HG02973 (cell line): ENCODE measurements around the gene TIMM50.
A peak's percentile ranks its signal among the peaks of the same experiment; 100 is the strongest.
"Not testable (repeated sequence)": the region's sequence is repeated elsewhere in the genome, so short reads cannot be mapped to it uniquely, and the experiment has no call there.

Source experiments
- ATAC-seq: cut with Tn5 transposase; IDR thresholded peaks from one replicate; pipeline ENCODE4 v1.9.1; 2021; ENCODE audit warnings: moderate library complexity; ENCODE audit not compliant: unreplicated experiment

Gene TIMM50

DNA sequence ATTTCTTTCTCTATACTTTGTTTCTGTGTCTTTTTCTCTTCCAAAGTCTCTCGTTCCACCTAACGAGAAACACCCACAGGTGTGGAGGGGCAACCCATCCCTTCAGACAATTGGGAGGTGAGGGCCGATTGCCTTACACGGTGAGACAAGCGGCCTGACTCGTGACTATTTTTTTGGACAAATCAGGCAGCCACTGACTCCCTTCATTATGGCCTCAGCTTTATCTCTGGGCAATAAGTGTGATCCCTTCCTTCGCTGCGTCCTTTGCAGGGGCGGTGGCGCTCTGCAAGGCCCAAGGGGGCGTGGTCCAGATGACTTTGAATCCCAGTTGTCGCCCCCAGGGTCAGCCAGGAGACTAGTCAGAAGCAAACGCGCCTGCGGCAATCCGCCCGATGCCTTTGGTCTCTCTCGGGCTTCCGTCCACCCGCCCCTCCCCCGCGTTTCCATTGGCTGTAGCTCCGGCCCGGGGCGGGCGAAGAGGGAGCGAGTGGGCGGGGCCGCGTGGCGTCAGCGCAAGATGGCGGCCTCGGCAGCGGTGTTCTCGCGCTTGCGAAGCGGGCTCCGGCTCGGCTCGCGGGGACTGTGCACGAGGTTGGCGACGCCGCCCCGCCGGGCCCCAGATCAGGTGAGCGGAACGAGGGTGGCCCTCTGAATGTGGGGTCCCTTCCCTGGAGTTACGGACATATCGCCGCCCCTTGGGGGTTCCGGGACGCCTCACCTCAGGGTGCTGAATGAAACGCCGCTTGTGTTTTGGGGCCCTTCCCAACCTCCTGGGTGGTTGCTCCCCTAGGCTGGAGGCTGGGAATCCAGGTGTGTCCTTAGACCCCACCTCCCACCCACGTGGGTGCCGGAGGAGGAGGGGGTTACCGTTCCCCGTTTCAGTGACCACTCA is at the start of gene TIMM50:
Gene TIMM50 (plus strand): TSS at position 502 of the 892 bp plus-strand sequence. CDS start 16 bp downstream, at position 518.
- ATAC-seq = peak; percentile 89

DNA sequence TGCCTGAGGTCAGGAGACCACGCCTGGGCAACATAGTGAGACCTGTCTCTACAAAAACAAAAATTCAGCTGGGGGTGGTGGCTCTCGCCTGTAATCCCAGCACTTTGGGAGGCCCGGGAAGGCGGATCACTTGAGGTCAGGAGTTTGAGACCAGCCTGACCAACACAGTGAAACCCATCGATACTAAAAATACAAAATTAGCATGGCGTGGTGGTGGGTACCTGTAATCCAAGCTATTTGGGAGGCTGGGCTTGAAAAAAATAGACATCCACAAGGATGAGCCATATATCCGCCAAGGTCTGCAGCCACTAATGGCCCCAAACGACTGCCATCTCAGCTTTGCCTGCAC is 48.0 kb upstream of the TIMM50 start:
- no peak for ATAC-seq

DNA sequence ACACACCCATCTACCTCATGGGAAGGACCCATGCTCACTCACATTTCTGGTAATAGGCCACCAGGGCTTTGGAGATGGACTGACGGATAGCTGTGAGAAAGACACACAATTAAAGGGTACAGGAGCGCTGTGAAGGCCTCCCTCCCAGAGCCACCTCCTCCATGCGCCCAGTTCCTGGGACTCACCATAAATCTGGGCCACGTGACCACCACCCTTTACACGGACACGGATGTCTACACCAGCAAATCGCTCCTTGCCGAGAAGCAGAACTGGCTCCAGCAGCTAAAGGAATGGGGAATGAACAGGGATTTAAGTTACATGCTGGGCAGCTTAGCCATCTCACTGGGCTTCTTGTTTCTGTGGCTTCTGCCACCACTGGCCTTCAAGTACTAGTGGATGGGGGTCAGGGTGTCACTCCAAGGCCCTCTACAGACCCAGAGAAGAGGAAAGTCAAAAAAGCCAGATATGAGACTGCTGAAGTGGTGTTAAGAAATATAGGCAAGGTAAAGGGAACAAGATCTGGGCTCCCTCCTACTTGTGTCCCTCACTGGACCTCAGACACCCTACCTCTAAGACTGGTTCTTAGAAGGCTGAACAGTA is 47.1 kb upstream of the TIMM50 start:
- ATAC-seq = no peak

DNA sequence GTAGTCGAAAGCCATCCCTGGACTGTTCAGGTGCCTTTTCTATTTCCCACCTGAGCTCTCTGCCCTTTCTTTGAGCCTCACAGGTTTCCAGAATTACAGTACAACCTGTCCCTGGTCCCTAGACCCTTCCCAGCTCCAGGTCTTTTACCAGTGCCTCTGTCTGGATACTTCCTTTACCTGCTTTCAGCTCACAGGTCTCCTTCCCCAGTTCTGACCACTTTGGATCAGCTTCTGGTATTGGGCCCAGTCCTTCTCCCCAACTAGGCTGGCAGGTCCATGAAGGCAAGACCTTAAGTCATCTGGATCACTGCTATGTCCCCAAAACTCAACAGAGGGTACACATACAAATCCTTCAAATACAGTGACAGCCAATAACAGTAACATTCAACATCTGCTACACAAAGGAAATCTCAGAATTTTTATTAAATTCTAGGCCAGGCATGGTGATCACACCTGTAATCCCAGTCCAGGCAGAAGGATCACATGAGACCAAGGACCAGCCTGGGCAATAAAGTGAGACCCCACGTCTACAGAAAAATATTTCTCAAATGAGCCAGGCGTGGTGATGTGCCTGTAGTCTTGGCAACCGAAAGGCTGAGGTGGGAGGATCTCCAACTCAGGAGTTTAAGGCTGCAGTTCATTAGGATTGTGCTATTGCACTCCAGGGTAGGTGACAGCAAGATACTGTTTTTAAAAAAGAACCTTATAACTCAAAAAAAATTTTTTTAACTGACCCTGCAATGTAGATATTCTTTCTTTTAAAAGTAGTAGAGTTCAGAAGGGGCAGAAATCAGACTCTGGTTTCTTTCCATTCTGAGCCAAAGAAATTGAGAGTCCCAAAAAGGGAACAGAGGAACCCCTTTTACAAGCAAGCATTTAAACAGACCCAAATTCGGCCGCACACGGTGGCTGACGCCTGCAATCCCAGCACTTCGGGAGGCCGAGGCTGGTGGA is 46.2 kb upstream of the TIMM50 start:
- no peak for ATAC-seq

DNA sequence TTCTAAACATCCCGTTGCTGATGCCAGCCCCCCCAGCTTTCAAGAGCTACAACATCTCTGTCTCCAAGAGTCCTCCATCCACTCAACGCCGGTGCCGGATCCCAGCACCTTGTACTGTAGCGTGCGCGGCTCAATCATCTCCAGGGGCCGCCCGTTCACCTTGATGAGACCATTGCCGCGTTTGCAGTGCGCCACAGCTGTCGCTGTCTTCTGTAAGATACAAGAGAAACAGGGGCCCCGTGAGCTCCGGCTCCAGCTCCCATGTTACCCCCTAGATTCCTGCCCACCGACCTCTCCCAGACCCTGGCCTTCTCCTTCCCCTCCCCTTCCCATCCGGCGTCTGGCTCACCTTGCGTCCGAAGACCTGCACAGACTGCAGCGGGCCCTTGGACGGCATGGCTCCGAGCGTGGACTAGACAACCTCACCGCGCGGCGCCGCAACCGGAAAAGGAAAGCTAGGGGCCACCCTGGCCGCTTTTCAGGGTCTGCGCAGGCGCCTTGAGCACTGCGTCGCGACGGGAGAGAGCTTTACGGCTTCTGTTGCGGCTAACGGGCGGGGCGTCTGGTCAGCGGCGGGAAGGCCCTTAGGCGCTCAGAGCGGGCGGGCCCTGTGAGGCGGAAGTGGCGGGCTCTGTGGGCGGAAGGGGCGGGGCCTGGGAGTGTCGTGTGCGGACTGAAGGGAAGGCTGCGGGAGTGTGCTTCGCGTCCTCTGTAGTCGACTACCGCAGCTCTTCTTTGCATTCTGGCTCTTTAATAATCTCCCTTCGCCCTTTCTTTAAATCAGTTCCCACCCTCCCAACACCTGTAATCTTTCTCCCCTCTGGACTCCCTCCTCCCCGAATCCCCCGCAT is 44.9 kb upstream of the TIMM50 start, which contains the start of gene RPS16:
Gene RPS16 (minus strand): TSS at position 451 of the 851 bp plus-strand sequence. CDS start 54 bp downstream, at position 397.
- ATAC-seq = peak; percentile 65

DNA sequence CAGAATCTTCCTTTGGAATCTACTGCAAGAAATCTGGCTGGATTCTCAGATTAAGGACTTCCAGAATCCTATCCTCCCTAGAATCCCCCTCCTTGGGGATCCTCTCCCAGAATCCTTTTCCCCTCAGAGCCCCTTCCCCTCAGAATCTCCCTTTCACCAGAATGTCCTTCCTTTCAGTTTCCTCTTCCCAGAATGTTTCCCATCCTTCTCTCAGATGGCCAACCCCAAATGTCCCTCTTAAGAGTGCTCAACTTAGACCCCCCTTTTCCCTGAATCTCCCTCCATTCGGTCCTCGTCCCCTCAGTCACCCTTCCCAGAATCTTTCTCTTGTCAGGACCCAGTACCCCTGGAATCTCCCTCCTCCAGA is 44.3 kb upstream of the TIMM50 start:
- no peak for ATAC-seq

DNA sequence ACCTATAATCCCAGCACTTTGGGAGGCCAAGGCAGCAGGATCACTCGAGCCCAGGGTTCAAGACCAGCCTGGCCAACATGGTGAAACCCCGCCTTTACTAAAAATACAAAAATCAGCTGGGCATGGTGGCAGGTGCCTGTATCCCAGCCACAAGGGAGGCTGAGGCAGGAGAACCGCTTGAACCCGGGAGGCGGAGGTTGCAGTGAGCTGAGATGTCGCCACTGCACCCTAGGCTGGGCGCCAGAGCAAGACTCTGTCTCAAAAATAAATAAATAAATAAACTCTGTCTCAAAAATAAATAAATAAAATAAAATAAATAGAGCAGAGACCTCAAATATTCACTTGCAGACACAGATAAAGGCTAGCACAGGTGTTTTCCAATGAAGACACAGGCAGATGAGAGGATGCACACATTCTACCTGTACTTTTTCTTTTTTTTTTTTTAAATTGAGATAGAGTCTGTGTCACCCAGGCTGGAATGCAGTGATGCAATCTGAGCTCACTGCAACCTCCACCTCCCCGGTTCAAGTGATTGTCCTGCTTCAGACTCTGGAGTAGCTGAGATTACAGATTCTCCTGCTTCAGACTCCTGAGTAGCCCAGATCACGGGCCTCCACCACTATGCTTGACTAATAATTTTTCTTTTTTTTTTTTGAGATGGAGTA is 42.2 kb upstream of the TIMM50 start:
- no peak for ATAC-seq

DNA sequence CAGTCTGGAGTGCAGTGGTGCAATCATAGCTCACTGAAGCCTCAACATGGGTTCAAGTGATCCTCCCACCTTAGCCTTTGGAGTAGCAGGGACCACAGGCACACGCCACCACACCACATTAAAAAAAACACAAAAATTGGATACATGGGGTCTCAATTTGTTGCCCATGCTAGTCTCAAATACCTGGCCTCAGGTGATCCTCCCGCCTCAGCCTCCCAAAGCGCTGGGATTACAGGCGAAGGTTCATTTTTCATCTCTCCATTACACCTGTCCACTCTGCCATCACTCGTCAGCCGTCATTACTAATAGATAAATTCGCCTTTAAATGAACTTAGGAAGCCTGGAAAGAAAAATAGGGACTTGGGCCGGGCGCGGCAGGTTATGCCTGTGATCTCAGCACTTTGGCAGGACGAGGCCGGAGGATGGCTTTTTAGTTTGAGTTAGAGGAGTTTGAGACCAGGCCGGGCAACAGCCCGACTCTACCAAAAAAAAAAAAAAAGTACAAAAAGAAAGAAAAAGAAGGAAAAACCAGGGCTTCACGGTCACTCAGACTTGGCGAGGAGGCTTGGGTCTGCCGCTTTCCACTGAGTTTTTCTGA is 35.9 kb upstream of the TIMM50 start:
- ATAC-seq = no peak

DNA sequence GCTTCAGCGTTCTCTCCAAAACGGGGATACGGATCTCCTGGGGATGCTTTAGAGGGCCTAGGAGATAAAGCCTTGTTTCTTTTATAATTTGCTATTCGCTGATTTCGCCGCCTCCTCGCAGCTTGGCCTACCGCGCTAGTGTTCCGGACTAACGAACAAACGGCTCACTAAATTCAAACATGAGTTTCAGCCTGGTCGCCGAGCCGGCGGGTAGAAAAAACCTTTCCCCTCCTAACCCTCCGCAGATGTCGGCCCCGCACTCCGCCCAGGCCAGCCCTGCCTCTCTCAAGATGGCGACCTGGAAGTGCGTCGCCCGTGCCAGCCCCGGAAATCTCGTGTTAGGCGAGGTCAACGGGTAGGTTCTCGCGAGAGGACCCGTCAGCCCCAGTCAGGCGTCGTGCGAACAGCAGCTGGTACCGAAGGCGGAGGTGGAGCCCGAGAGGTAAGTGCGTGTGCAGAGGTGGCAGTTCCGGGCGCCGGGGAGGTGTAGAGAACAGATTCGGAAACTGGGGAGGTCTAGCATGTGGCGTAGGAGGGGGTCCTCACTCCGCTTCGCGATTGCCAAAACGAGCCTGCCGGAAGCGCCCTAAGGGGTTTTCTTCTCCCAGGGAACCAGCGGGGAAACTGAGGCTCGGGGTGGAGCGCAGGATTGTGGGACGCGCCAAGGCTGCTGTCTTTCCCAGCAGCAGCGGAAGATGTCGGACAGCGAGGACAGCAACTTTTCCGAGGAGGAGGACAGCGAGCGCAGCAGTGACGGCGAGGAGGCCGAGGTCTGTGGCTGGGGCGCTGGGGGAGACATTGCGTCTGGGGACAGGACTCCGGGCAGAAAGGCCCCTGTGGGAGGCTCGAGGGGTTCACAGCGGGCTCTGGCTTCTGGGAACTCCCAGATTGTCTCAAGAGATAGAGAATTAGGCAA is 35.2 kb upstream of the TIMM50 start, which contains the start of gene SUPT5H:
Gene SUPT5H (plus strand): TSS at position 387 of the 916 bp plus-strand sequence. CDS start 309 bp downstream, at position 696.
- ATAC-seq = peak; percentile 76

DNA sequence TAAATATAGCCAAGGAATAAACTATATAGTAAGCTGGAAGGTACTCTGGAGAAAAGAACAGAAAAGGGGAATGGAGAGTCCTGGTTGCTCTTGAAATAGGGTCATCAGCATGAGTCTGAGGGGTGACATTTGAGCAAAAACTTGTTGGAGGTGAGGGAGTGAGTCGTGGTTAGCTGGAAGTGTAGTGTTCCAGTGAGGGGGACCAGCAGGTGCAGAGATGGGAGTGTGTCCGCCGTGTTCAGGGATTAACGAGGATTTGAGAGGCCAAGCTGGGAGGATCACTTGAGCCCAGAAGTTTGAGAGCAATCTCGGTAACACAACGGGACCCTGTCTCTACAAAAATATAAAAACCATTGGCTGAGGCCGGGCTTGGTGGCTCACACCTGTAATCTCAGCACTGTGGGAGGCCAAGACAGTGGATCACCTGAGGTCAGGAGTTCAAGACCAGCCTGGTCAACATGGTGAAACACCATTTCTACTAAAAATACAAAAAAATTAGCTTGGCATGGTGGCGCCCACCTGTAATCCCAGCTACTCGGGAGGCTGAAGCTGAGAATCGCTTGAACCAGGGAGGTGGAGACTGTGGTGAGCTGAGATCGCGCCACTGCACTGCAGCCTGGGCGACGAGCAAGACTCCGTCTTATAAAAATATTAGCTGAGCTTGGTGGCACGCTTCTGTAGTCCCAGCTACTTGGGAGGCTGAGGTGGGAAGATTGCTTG is 34.1 kb upstream of the TIMM50 start:
- no peak for ATAC-seq

DNA sequence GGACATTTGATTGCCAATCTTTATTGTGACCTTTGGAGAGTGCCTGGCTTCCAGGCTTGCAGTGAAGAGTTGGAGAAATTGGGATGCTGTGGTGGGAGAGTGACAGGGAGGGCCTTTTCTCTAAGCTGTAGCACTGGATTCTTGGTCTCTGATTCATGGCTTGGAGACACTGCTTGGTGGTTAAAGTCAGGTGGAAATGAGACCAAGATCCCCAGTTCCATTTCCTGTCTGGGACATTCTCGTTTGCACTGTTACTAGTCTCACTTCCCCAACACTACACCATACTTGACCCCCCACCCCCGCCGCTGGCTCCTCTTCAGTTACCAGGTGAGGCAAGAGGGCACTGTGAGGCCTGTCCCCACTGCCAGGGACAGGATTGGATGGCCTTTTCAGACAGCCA is 32.4 kb upstream of the TIMM50 start:
- ATAC-seq = peak; percentile 32

DNA sequence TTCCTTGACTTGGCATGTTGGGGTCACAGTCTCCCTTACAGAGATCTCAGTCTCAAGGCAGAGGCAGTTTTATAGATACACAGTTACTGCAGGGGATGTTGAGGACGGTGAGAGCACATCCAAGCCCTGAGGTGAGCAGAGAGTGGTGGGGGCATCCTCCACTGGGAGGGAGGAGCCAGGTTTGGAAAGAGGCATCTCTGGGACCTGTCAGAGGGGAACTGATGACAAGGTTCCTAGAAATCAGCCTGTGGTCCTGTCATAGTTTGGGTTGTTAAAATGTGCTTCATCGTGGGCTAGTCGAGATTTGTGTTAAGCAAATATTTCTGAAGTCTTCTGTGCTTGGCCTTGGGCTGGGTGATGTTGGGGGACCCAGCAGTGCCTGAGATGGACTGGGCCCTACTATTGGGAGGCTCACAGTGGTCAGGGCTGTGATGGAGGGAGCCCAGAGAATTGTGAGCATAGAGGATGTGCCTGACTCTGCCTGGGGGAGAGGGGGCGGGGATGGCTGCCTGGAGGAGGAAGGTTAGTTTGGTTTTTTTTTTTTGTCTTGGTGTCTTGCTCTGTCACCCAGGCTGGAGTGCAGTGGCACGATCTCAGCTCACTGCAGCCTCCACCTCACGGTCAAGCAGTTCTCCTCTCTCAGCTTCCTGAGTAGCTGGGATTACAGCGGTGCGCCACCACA is 31.4 kb upstream of the TIMM50 start:
- no peak for ATAC-seq

DNA sequence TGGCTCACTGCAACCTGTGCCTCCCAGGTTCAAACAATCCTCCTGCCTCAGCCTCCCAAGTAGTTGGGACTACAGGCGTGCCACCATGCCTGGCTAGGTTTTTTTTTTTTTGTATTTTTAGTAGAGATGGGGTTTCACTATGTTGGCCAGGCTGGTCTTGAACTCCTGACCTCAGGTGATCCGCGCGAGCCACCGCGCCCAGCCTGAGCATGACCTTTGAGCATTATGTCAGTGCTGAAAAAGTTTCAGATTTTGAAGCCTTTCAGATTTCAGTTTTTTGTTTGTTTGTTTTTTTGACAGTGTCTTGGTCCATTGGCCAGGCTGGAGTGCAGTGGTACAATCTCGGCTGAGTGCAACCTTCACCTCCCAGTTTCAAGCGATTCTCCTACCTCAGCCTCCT is 29.4 kb upstream of the TIMM50 start:
- ATAC-seq = not testable (repeated sequence)

DNA sequence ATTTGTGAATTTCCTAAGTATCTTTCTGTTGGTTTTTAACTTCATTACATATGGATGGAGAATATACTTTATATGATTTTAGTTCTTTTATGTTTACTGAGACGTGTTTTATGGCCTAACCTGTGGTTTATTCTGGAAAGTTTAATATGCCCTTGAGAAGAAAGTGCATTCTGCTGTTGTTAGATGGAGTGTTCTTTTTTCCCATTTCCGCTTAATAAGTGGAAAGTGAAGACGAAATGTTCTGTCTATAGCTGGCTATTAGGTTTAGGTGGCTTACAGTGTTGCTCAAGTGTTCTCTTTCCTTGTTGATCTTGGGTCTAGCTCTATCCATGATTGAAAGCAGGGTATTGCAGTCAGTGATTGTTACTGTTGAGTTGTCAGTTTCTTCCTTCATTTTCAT is 17.2 kb upstream of the TIMM50 start:
- no peak for ATAC-seq

DNA sequence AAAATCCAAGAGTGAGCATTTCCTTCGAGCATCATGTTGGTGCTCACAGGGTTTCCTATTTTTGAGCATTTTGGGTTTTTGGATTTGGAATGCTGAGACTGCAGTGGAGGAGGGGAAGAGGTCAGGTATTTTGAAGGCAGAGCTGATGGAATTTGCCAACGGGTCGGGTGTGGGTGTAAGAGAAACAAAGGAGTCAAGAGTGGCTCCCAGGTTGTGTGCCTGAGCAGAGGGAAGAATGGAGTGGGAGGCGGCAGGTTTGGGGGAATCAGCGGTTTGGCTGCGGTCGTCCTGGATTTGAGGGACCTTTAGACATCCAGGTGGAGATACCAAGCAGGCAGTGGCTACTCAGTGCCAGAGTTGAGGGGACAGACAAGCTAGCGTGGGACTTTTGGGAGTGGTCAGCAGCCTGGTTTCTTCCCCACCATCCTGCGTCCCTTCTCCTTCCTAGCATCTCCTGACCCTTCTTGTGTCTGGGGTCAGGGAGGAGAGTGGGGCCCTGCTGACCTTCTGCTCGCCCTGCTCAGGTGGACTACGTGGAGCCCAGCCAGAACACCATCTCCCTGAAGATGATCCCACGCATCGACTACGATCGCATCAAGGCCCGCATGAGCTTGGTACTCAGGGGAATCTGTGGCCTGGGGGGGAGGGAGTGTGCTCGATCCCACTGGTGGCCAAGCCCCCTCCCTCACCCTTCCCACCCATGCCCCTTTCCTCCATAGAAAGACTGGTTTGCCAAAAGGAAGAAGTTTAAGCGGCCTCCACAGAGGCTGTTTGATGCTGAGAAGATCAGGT is 14.5 kb upstream of the TIMM50 start:
- no peak for ATAC-seq

DNA sequence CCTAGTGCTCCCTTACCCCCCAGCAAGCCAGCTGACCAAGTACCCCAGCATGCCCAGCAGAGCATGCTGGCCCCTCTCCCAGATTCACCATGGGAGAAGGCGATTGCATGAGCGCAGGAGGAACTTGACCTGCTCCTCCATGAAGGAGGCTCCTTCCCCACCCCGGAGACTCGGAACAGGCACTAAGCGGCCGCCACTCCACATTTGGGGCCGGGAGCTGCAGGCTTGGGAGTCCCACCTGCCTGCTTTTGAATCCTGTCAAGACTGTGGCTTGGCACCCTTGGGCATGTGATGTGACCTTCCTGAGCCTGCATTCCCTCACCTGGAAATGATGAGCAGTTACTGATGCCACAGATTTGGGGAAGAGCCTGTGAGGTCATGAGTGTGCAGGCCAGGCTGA is 12.7 kb upstream of the TIMM50 start:
- no peak for ATAC-seq
